Upper lobe of left lung (tissue), 6 donors: ENCODE data around the gene CHPF2. TPM values are rescaled to one million over a fixed set of nuclear protein-coding genes. Genes with fewer than 3 reads are reported as not detected.
A peak's percentile ranks its signal among the peaks of the same experiment; 100 is the strongest.

Experiments used
- ATAC-seq, 2 donors: fragments of 200-7000 bp; cut with Tn5 transposase; one replicate each; pipeline ENCODE4 v1.9.1; 2022; ENCODE audit warnings: mild to moderate bottlenecking in 2 of 2, moderate library complexity in 2 of 2; ENCODE audit not compliant: low FRiP score in 2 of 2
- DNase-seq, 2 donors: peaks; one replicate each; pipeline ENCODE4 v3.0.0-alpha.2; 2019 to 2020
- H3K27ac ChIP-seq, 4 donors: fragments of 200-600 bp; sonication (generic); one replicate each; pipeline ENCODE4 v1.5.1; 2016 to 2019
- H3K27me3 ChIP-seq, 4 donors: fragments of 200-600 bp; sonication (generic); one replicate each; pipeline ENCODE4 v1.5.1; 2017 to 2019
- H3K36me3 ChIP-seq, 4 donors: fragments of 200-600 bp; sonication (generic); one replicate each; pipeline ENCODE4 v1.5.1; 2016 to 2019
- H3K4me1 ChIP-seq, 4 donors: fragments of 200-600 bp; sonication (generic); one replicate each; pipeline ENCODE4 v1.5.1; 2018 to 2019
- H3K4me3 ChIP-seq, 4 donors: fragments of 200-600 bp; sonication (generic); one replicate each; pipeline ENCODE4 v1.5.1; 2017 to 2019; ENCODE audit warnings: mild to moderate bottlenecking in 2 of 4, moderate library complexity in 1 of 4
- H3K9me3 ChIP-seq, 4 donors: fragments of 200-600 bp; sonication (generic); one replicate each; pipeline ENCODE4 v1.5.1; 2018 to 2019
- EP300 ChIP-seq, 4 donors: sonication (generic); formaldehyde crosslinking; IDR thresholded peaks; one replicate each; pipeline ENCODE4 v1.5.1; 2017; ENCODE audit warnings: antibody characterized with exemption in 4 of 4, control low read depth in 2 of 4
- POLR2A ChIP-seq, 4 donors: fragments of 450-650 bp; IDR thresholded peaks; one replicate each; pipeline ENCODE4 v1.5.1; 2016 to 2017; ENCODE audit warnings: antibody characterized with exemption in 4 of 4, mild to moderate bottlenecking in 2 of 4
- POLR2AphosphoS5 ChIP-seq, 2 donors: sonication (generic); formaldehyde crosslinking; IDR thresholded peaks; one replicate each; pipeline ENCODE4 v1.5.1; 2017; ENCODE audit warnings: antibody characterized with exemption in 2 of 2
- WGBS, 2 donors: methylation state at CpG; one replicate each; pipeline ENCODE4 v1.1.5; 2017 to 2018; 5-methylcytosine and 5-hydroxymethylcytosine counted together
- total RNA-seq, 6 donors: library from RNA; depleted of rRNA in 4 of 6; stranded (reverse); fragments of >200 nt in 4 of 6; gene quantifications; one replicate each; pipeline versions ENCODE4 v1.1.0 to v1.2.1, GENCODE V29; 2016 to 2021
- TF ChIP-seq, protein P1 (sequence below), 6 experiments: fragments of 450-650 bp in 4 of 6; fragments of 200-600 bp in 2 of 6; sonication (generic) in 2 of 6; IDR thresholded peaks; one replicate each; pipeline ENCODE4 v1.5.1; 2016 to 2019; ENCODE audit warnings: antibody characterized with exemption in 6 of 6
- donor health status: DM: no; HTN: no; CAD: no; lungs with moderate emphysema.
- donor health status: DM: no; HTN: yes; CAD: no; lungs with severe emphysema.

The CHPF2 gene
- total RNA-seq, 6 donors from 2014 or later: 34.4 to 69.1 (median 47.4) TPM

GRCh38 chr7:151225948-151226510 lies 6.3 kb upstream of the CHPF2 start:
- TF ChIP-seq EP300 (IDR thresholded peaks at IDR 0.05) (no peak), POLR2A (IDR thresholded peaks at IDR 0.05) (no peak), POLR2AphosphoS5 (IDR thresholded peaks at IDR 0.05) (no peak)
- TF ChIP-seq, protein P1, sequence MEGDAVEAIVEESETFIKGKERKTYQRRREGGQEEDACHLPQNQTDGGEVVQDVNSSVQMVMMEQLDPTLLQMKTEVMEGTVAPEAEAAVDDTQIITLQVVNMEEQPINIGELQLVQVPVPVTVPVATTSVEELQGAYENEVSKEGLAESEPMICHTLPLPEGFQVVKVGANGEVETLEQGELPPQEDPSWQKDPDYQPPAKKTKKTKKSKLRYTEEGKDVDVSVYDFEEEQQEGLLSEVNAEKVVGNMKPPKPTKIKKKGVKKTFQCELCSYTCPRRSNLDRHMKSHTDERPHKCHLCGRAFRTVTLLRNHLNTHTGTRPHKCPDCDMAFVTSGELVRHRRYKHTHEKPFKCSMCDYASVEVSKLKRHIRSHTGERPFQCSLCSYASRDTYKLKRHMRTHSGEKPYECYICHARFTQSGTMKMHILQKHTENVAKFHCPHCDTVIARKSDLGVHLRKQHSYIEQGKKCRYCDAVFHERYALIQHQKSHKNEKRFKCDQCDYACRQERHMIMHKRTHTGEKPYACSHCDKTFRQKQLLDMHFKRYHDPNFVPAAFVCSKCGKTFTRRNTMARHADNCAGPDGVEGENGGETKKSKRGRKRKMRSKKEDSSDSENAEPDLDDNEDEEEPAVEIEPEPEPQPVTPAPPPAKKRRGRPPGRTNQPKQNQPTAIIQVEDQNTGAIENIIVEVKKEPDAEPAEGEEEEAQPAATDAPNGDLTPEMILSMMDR (IDR thresholded peaks at IDR 0.05): no peak

GRCh38 chr7:151226560-151226874 lies 5.8 kb upstream of the CHPF2 start:
- ATAC-seq (no peak), DNase-seq (no peak)
- Histone ChIP-seq H3K9me3 (no peaks in the 10 kb centered on the region), H3K4me3 (peak overlapping the region; percentile 58 to 97 (median 92)), H3K4me1 (peaks cover 16 to 28% (median 18%) of the 10 kb centered on the region in 4 donors), H3K27ac (peak overlapping the region; percentile 66 to 86 (median 78)), H3K27me3 (no peaks in the 10 kb centered on the region), H3K36me3 (peaks cover 16 to 35% (median 33%) of the 10 kb centered on the region in 4 donors)
- TF ChIP-seq POLR2A (IDR thresholded peaks at IDR 0.05) (no peak), EP300 (IDR thresholded peaks at IDR 0.05) (no peak), POLR2AphosphoS5 (IDR thresholded peaks at IDR 0.05) (no peak)
- TF ChIP-seq, protein P1 (IDR thresholded peaks at IDR 0.05): no peak
- WGBS, 2 donors: 1 to 4% methylated on average over 15 of the region's 15 CpGs

More at GRCh38 chr7:151225948-151226510, 6.3 kb upstream of the CHPF2 start:
- WGBS, 2 donors: 53 to 55% methylated on average over 8 of the region's 8 CpGs
- peak overlapping the region in 1 of 4 donors; percentile 83 for H3K27ac ChIP-seq
- no peak for DNase-seq
- H3K9me3 ChIP-seq: no peaks in the 10 kb centered on the region
- H3K4me1 ChIP-seq: peaks cover 16 to 27% (median 18%) of the 10 kb centered on the region in 4 donors
- H3K36me3 ChIP-seq: peaks cover 16 to 40% (median 37%) of the 10 kb centered on the region in 4 donors
- ATAC-seq: no peak
- H3K4me3 ChIP-seq: peak overlapping the region; percentile 58 to 97 (median 92)
- no peaks in the 10 kb centered on the region for H3K27me3 ChIP-seq

GRCh38 chr7:151226875-151227782 lies 5.2 kb upstream of the CHPF2 start, which contains the start of gene ABCF2:
TSS of gene ABCF2 (minus strand) at chr7:151227205. CDS start at chr7:151226458, 747 bp downstream.
- peak within 1 kb of the TSS; percentile 58 to 97 (median 92) for H3K4me3 ChIP-seq

GRCh38 chr7:151228024-151228866 lies 4.0 kb upstream of the CHPF2 start:
- DNase-seq (no peak), ATAC-seq (no peak)
- H3K27ac ChIP-seq: peak overlapping the region in 3 of 4 donors; percentile 64 to 83 (median 73)
- no peak for TF ChIP-seq POLR2A (IDR thresholded peaks at IDR 0.05)
- TF ChIP-seq, protein P1 (IDR thresholded peaks at IDR 0.05): no peak
- TF ChIP-seq POLR2AphosphoS5 (IDR thresholded peaks at IDR 0.05): no peak
- no peak for TF ChIP-seq EP300 (IDR thresholded peaks at IDR 0.05)
- no peaks in the 10 kb centered on the region for H3K9me3 ChIP-seq
- no peaks in the 10 kb centered on the region for H3K27me3 ChIP-seq
- peaks cover 6 to 18% (median 17%) of the 10 kb centered on the region in 4 donors for H3K36me3 ChIP-seq
- peaks cover 19 to 37% (median 26%) of the 10 kb centered on the region in 4 donors for H3K4me1 ChIP-seq
- 70 to 72% methylated on average over 10 of the region's 10 CpGs for WGBS, 2 donors
- H3K4me3 ChIP-seq: peak overlapping the region in 3 of 4 donors; percentile 91 to 97 (median 92)

More at GRCh38 chr7:151226875-151227782, 5.2 kb upstream of the CHPF2 start, which contains the start of gene ABCF2:
- no peaks in the 10 kb centered on the region for H3K27me3 ChIP-seq
- peak within 1 kb of the TSS; percentile 66 to 86 (median 78) for H3K27ac ChIP-seq
- WGBS, 2 donors: 0 to 1% methylated on average over 45 to 47 of the region's 68 CpGs
- TF ChIP-seq POLR2A (IDR thresholded peaks at IDR 0.05) (peak in 2 of 4 donors; percentile 39 to 64), EP300 (IDR thresholded peaks at IDR 0.05) (peak in 1 of 4 donors; percentile 22), POLR2AphosphoS5 (IDR thresholded peaks at IDR 0.05) (peak; percentile 75 to 83)
- TF ChIP-seq, protein P1 (IDR thresholded peaks at IDR 0.05): peak in 1 of 6 experiments; percentile 12
- H3K9me3 ChIP-seq: no peaks in the 10 kb centered on the region
- DNase-seq (peak; percentile 100), ATAC-seq (peak; percentile 99 to 100)
- H3K36me3 ChIP-seq: peaks cover 12 to 29% (median 27%) of the 10 kb centered on the region in 4 donors
- peaks cover 16 to 34% (median 23%) of the 10 kb centered on the region in 4 donors for H3K4me1 ChIP-seq
